Thymus (tissue), 11 donors: ENCODE measurements around the gene XRRA1. TPM values are rescaled to one million over a fixed set of nuclear protein-coding genes. Genes with fewer than 3 reads are reported as not detected.
A peak's percentile ranks its signal among the peaks of the same experiment; 100 is the strongest.

Experiments
- DNase-seq, 9 donors: peaks; one replicate each; pipeline ENCODE4 v3.0.0-alpha.2; 2013; ENCODE audit warnings: low spot score in 9 of 9, low read depth in 6 of 9, missing footprints in 1 of 9
- H3K27ac ChIP-seq, 2 donors: one replicate each; pipeline ENCODE4 v1.5.1; 2013; ENCODE audit warnings: control low read depth in 1 of 2, low read depth in 1 of 2, low read length in 1 of 2, mild to moderate bottlenecking in 1 of 2, moderate library complexity in 1 of 2
- H3K27me3 ChIP-seq, 2 donors: one replicate each; pipeline ENCODE4 v1.5.1; 2013; ENCODE audit warnings: low read length in 1 of 2; ENCODE audit not compliant: control insufficient read depth in 2 of 2, insufficient read depth in 1 of 2
- H3K36me3 ChIP-seq, 2 donors: one replicate each; pipeline ENCODE4 v1.5.1; 2013; ENCODE audit warnings: low read length in 1 of 2, mild to moderate bottlenecking in 1 of 2, moderate library complexity in 1 of 2; ENCODE audit not compliant: control insufficient read depth in 2 of 2, insufficient read depth in 2 of 2
- H3K4me1 ChIP-seq, 2 donors: one replicate each; pipeline ENCODE4 v1.5.1; 2013; ENCODE audit warnings: low read length in 2 of 2; ENCODE audit not compliant: control insufficient read depth in 2 of 2, insufficient read depth in 2 of 2
- H3K4me3 ChIP-seq, 2 donors: one replicate each; pipeline ENCODE4 v1.5.1; 2013; ENCODE audit warnings: low read length in 2 of 2, control low read depth in 1 of 2, mild to moderate bottlenecking in 1 of 2
- H3K9me3 ChIP-seq, 2 donors: one replicate each; pipeline ENCODE4 v1.5.1; 2013; ENCODE audit warnings: low read length in 1 of 2, mild to moderate bottlenecking in 1 of 2; ENCODE audit not compliant: control insufficient read depth in 2 of 2, insufficient read depth in 1 of 2
- WGBS: extraction: QIAGEN DNeasy Blood & Tissue Kit; methylation state at CpG from one replicate; pipeline ENCODE4 v1.1.7; 2013; 5-methylcytosine and 5-hydroxymethylcytosine counted together
- polyA plus RNA-seq: library from polyadenylated mRNA; stranded (reverse); fragments of 200-250 nt; gene quantifications from one replicate; pipeline ENCODE4 v1.2.3, GENCODE V29; 2013
- total RNA-seq: library from RNA; stranded (reverse); fragments of 120-200 nt; gene quantifications from one replicate; pipeline ENCODE4 v1.2.4, GENCODE V29; 2013
- donor health status: healthy.

Gene XRRA1
- total and polyA plus RNA-seq, 2 donors: 3.8 to 5.2 TPM

DNA sequence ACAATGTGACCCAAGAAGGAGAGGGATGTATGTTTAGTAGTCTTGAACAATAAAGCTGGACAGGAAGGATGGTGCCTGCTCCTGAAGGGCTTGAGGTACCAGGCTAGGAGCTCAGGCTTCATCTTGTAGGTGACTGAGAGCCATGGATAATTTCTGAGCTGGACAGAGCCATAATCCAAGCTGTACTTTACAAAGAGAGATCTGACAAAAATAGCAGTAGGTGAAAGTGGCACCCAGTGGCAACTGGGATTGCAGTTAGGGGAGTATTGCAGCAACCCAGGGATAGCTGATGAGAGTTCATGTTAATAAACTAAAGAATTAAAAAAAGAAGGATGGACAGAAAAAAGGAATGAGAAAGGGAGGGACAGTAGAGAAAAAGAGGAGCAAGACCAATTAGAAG lies 7.4 kb downstream of the XRRA1 start:
- Histone ChIP-seq H3K36me3 (peaks cover 9 to 35% of the 10 kb centered on the region in 2 donors), H3K9me3 (no peaks in the 10 kb centered on the region), H3K27ac (no peak overlapping the region), H3K4me1 (no peaks in the 10 kb centered on the region), H3K27me3 (no peaks in the 10 kb centered on the region), H3K4me3 (no peak overlapping the region)
- DNase-seq: no peak

DNA sequence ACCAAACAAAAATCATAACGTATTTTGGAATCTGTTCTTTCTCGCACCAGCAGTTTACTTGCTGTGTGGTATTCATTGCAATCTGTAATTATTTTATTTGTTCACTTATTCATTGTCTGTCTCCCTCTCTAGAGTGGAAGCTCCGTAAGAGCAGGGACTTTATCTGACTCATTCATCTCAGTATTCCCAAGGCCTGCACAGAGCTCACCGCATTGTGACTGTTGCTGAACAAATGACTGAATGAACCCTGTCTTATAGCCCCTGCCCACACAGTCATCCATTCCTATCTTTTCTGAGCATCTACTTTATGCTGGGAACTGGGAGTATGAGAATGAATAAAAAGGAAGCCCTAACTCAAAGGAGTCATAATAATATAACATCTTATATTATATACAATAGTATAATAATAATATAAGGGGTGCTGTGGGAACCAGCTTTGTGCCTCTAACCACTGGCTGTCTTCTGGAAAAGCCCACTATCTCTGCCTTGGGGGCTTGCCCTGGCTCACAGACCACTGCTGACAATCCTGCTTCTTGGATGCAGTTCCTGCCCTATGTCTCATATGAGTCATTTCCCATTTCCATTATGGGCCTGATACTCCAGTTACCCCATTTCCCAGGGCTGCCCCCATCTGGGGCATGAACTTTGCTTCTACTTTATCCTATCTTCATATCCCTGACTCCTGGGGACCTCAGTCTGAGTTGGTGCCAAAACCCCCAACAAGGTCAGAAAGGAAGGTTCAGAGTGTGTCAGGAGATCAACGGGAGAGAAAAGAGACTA lies 11.0 kb downstream of the XRRA1 start:
- DNase-seq: no peak
- no peaks in the 10 kb centered on the region for H3K4me1 ChIP-seq
- H3K36me3 ChIP-seq: peaks cover 15 to 39% of the 10 kb centered on the region in 2 donors
- H3K27ac ChIP-seq: no peak overlapping the region
- no peaks in the 10 kb centered on the region for H3K9me3 ChIP-seq
- no peak overlapping the region for H3K4me3 ChIP-seq
- H3K27me3 ChIP-seq: no peaks in the 10 kb centered on the region
- 97% methylated on average over 5 of the region's 5 CpGs for WGBS

DNA sequence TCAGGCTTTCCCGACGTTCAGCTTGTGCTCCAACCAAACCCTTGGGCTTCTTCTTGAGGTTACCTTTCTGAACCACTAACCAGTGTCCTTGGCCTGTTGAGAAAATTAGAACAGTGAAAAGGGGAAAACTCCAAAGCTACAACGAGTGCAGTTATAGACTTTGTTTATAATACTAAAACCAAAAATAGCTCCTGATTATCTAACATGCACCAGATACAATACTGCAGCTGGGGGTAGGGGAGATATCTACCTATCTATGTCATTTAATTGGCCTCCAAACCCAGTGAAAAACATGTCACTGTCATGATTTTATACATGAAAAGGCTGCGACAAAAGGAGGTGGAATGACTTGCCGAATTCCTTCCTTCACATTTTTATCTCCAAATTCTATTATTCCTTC lies 11.9 kb downstream of the XRRA1 start:
- peaks cover 15 to 38% of the 10 kb centered on the region in 2 donors for H3K36me3 ChIP-seq
- no peaks in the 10 kb centered on the region for H3K27me3 ChIP-seq
- H3K4me3 ChIP-seq: no peak overlapping the region
- no peaks in the 10 kb centered on the region for H3K4me1 ChIP-seq
- no peaks in the 10 kb centered on the region for H3K9me3 ChIP-seq
- DNase-seq: no peak
- no peak overlapping the region for H3K27ac ChIP-seq
- 98% methylated on average over 5 of the region's 5 CpGs for WGBS

DNA sequence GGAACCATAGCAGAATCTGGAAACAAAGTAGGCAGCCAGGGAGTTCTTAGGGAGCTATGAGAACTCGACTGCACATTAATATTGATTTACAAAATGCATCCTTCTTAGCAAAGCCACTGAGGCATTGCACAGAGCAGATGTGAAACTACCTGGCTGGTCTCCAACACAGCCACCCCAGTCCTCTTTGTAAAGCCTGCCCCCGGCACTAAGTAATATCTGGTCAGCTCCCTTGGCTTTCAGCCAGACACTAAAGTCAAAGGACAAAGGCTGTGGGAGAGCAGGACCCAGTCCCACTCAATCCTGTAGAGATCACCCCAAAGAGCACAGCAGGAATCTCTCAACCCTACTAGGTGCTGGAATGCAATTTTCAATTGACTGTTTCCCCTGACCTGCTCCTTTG lies 12.8 kb downstream of the XRRA1 start:
- WGBS: 93% methylated on average over 2 of the region's 2 CpGs
- peaks cover 15 to 38% of the 10 kb centered on the region in 2 donors for H3K36me3 ChIP-seq

DNA sequence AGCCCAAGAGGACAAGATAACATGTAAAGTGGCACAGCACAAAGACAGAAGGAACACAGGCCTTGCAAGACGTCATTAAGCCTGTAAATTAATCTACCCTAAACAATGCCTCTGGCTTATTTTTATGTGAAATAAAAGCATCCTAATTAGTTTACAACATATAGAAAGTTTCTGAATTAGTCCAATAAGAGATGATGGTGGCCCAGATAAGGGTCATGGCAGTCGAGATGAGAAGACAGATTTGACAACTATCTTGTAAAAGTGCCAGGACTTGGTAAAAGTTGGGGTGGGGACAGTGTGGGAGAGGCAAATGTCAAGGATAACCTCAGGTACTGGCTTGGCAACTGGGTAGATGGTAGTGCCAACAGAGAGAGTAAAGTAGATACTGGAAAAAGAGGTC lies 13.6 kb downstream of the XRRA1 start:
- H3K4me3 ChIP-seq: no peak overlapping the region
- H3K36me3 ChIP-seq: peaks cover 15 to 32% of the 10 kb centered on the region in 2 donors
- H3K27ac ChIP-seq: no peak overlapping the region
- no peaks in the 10 kb centered on the region for H3K4me1 ChIP-seq
- no peaks in the 10 kb centered on the region for H3K9me3 ChIP-seq
- no peaks in the 10 kb centered on the region for H3K27me3 ChIP-seq
- DNase-seq: no peak
- 92% methylated on average over 2 of the region's 2 CpGs for WGBS

More for the DNA sequence above, 12.8 kb downstream of the XRRA1 start:
- no peaks in the 10 kb centered on the region for H3K9me3 ChIP-seq
- H3K4me3 ChIP-seq: no peak overlapping the region
- H3K4me1 ChIP-seq: no peaks in the 10 kb centered on the region
- no peak overlapping the region for H3K27ac ChIP-seq
- H3K27me3 ChIP-seq: no peaks in the 10 kb centered on the region
- DNase-seq: no peak

DNA sequence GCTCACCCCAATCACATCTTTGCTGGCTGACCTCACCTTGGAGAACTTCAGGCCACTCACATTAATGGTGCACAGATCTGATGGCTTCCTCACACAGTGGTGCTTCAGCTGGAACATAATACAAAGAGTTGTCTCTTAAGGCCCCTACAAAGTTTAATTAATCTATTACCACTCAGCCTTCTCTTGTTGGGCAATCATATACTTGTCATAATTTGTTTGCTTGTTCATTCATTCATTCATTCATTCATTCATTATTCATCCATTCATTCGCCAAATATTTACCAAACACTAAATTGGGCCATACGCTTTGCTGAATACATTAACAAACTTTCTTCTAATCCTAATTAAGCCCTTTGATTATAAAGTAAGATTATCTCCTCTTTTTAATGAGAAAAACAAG lies 15.1 kb downstream of the XRRA1 start:
- peaks cover 15 to 30% of the 10 kb centered on the region in 2 donors for H3K36me3 ChIP-seq
- H3K4me1 ChIP-seq: no peaks in the 10 kb centered on the region
- no peak for DNase-seq
- 98% methylated on average over 2 of the region's 2 CpGs for WGBS
- H3K9me3 ChIP-seq: no peaks in the 10 kb centered on the region
- H3K27me3 ChIP-seq: no peaks in the 10 kb centered on the region
- H3K4me3 ChIP-seq: no peak overlapping the region
- H3K27ac ChIP-seq: no peak overlapping the region

DNA sequence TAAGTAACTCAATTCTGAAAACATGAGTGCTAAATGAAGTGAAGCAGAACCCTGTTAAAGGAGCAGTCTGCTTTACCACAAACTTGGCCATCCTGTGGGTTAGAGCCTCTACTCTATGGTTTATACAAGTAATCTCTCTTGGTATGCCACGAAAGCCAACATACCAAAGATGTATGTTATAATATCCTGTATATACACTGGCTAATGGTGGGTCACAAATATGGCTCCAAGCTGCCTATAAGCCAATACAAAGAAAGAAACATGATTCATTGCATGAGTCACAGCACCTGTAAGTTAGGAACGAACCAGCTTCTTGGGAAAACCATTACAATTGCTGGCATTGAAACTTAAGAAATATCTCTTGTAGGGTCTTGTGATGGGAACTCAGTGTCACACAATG lies 16.1 kb downstream of the XRRA1 start:
- Histone ChIP-seq H3K36me3 (peaks cover 15 to 30% of the 10 kb centered on the region in 2 donors), H3K4me1 (no peaks in the 10 kb centered on the region), H3K4me3 (no peak overlapping the region), H3K27me3 (no peaks in the 10 kb centered on the region), H3K9me3 (no peaks in the 10 kb centered on the region), H3K27ac (no peak overlapping the region)
- DNase-seq: no peak
- WGBS: 95% methylated on average over 2 of the region's 2 CpGs

DNA sequence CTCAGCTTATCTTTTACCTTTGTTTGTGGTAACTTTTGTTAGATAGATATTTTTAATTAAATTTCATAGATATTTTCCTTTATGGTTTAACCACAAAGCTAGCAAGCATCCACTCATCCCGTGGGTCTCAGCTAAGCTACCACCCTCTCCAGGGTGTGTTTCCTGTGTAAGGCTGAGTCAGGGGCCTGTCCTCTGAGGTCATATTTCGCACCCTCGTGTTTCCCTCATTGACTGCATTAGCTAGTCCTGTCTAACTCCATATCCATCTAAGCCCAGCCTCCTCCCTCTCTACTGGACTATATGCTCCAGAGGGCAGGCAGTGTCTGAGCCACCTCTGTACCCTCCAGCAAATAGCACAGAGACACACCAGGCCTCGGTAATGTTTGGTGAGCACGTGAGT lies 16.7 kb downstream of the XRRA1 start:
- no peak overlapping the region for H3K27ac ChIP-seq
- 87% methylated on average over 5 of the region's 5 CpGs for WGBS
- peaks cover 15 to 30% of the 10 kb centered on the region in 2 donors for H3K36me3 ChIP-seq
- H3K4me3 ChIP-seq: no peak overlapping the region
- H3K4me1 ChIP-seq: no peaks in the 10 kb centered on the region
- H3K27me3 ChIP-seq: no peaks in the 10 kb centered on the region
- DNase-seq: no peak
- no peaks in the 10 kb centered on the region for H3K9me3 ChIP-seq

DNA sequence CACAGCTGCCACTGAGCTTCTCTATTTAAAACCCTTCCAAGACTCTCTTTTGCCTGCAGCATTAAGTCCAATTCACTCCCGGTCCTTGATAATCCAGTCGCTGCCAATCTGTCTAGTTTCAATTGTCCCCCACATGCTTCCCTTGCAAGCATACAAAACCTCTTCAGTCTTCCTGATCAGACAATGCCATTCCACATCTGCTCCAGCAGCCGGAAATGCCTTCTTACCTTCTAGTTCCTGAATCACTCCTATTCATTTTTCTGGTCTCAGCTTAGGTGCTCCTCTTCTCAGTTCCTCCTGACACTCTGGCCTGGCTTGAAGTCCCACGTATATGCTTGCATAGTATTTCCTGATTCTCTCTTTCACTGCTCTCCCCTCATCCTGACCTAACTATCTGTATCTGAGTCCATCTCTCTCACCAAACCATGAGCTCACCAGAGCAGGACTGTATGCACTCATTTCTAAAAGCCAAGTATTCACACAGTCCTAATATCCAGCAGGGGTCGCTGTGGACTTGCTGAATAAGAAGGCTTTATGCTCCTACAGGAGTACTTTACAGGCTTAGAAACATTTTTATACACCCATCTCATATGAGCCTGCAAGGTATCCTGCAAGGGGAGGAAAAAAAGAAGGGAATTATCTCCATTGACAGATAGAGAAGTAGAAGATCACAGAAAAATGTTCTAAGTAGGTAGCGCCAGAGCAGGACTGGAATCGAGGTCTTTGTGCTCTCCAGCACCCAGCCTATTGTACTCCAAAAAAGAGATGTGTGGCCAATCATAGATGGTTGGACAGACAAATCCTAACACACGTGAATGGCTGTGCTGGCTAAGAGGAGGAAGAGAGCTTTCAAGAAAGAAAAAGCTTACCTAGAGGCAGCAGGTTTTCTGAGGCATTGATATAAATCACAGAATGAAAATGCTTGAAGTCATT lies 19.2 kb downstream of the XRRA1 start:
- peaks cover 6 to 10% of the 10 kb centered on the region in 2 donors for H3K36me3 ChIP-seq

More for the DNA sequence above, 19.2 kb downstream of the XRRA1 start:
- WGBS: 73% methylated on average over 8 of the region's 8 CpGs
- Histone ChIP-seq H3K9me3 (no peaks in the 10 kb centered on the region), H3K4me3 (no peak overlapping the region), H3K27ac (no peak overlapping the region), H3K4me1 (no peaks in the 10 kb centered on the region), H3K27me3 (no peaks in the 10 kb centered on the region)
- DNase-seq: peak; percentile 48 to 93 (median 81)
